ENCODE results near the gene AMER2.

Gene AMER2

DNA sequence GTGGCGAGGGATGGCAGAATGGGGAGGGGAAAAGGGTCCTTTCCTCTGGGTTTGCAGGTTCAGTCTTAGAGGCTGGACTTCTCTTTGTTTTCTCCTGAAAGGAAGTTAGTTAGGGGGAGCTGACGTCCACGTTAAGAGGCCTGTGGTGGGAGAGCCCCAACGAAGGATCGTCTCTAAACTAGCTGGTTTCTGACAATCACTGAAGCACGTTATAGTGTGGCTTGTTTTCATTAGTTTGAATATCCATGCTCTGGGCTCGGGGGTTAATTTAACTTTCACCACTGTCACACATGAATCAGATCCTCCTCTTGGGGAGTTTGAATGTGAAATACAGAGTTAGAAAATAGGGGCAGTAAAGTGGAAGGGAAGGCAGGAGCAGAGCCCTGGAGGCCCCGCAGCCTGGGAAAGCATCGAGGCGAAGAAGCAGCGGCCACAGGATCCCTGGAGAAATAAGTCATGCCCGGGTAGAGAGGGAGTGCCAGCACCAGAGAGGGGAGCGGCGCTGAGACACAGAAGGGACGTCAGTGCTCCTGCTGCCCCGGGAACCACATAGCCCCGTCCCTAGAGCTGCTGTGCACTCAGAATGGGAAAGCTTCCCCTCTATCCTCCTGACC, 31.1 kb upstream of the AMER2 start:
- TF ChIP-seq, protein P1, sequence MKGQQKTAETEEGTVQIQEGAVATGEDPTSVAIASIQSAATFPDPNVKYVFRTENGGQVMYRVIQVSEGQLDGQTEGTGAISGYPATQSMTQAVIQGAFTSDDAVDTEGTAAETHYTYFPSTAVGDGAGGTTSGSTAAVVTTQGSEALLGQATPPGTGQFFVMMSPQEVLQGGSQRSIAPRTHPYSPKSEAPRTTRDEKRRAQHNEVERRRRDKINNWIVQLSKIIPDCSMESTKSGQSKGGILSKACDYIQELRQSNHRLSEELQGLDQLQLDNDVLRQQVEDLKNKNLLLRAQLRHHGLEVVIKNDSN (IDR thresholded peaks at IDR 0.05), result no peak
- TF ChIP-seq NFIC (IDR thresholded peaks at IDR 0.05) (no peak), TEAD4 (IDR thresholded peaks at IDR 0.05) (no peak), EGR1 (IDR thresholded peaks at IDR 0.05) (no peak), YY1 (IDR thresholded peaks at IDR 0.05; ENCODE audit: low read depth) (no peak), FOXM1 (IDR thresholded peaks at IDR 0.05; ENCODE audit: borderline replicate concordance, low read depth) (no peak), TCF12 (IDR thresholded peaks at IDR 0.05; ENCODE audit: low read depth) (no peak), RAD21 (IDR thresholded peaks at IDR 0.05; ENCODE audit: low read depth) (no peak), TAF1 (IDR thresholded peaks at IDR 0.05; ENCODE audit: low read depth) (no peak), CEBPB (IDR thresholded peaks at IDR 0.05) (no peak), CREB1 (IDR thresholded peaks at IDR 0.05; ENCODE audit: low read depth) (no peak)
- TF ChIP-seq, protein P2, sequence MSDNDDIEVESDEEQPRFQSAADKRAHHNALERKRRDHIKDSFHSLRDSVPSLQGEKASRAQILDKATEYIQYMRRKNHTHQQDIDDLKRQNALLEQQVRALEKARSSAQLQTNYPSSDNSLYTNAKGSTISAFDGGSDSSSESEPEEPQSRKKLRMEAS (IDR thresholded peaks at IDR 0.05), result no peak

DNA sequence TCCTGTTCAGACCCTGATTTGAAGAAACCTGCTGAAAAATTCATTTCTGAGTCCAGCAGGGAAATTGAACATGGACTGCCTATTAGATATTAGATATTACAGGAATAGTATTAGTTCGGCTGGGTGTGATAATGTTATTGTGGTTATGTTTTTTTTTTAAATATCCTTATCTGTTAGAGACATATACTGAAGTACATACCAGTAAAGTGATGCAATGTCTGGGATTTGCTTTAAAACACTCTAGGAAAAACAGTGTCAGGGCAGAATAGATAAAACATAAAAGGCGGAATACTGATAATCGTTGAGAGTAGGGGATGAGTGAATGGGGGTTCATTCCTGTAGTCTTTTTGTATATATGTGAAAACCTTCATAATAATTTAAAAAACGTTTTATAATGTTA, 28.7 kb upstream of the AMER2 start:
- TF ChIP-seq EGR1 (IDR thresholded peaks at IDR 0.05) (no peak), YY1 (IDR thresholded peaks at IDR 0.05; ENCODE audit: low read depth) (no peak), ZBTB7A (IDR thresholded peaks at IDR 0.05; ENCODE audit: low read depth) (no peak), CEBPB (IDR thresholded peaks at IDR 0.05) (no peak), TAF1 (IDR thresholded peaks at IDR 0.05; ENCODE audit: low read depth) (no peak), RAD21 (IDR thresholded peaks at IDR 0.05; ENCODE audit: low read depth) (no peak), TCF12 (IDR thresholded peaks at IDR 0.05; ENCODE audit: low read depth) (no peak), FOXM1 (IDR thresholded peaks at IDR 0.05; ENCODE audit: borderline replicate concordance, low read depth) (no peak), TEAD4 (IDR thresholded peaks at IDR 0.05) (no peak), CREB1 (IDR thresholded peaks at IDR 0.05; ENCODE audit: low read depth) (no peak), EP300 (IDR thresholded peaks at IDR 0.05; ENCODE audit: borderline replicate concordance) (no peak), NFIC (IDR thresholded peaks at IDR 0.05) (no peak)
- TF ChIP-seq, protein P1 (IDR thresholded peaks at IDR 0.05), result no peak
- TF ChIP-seq, protein P3, sequence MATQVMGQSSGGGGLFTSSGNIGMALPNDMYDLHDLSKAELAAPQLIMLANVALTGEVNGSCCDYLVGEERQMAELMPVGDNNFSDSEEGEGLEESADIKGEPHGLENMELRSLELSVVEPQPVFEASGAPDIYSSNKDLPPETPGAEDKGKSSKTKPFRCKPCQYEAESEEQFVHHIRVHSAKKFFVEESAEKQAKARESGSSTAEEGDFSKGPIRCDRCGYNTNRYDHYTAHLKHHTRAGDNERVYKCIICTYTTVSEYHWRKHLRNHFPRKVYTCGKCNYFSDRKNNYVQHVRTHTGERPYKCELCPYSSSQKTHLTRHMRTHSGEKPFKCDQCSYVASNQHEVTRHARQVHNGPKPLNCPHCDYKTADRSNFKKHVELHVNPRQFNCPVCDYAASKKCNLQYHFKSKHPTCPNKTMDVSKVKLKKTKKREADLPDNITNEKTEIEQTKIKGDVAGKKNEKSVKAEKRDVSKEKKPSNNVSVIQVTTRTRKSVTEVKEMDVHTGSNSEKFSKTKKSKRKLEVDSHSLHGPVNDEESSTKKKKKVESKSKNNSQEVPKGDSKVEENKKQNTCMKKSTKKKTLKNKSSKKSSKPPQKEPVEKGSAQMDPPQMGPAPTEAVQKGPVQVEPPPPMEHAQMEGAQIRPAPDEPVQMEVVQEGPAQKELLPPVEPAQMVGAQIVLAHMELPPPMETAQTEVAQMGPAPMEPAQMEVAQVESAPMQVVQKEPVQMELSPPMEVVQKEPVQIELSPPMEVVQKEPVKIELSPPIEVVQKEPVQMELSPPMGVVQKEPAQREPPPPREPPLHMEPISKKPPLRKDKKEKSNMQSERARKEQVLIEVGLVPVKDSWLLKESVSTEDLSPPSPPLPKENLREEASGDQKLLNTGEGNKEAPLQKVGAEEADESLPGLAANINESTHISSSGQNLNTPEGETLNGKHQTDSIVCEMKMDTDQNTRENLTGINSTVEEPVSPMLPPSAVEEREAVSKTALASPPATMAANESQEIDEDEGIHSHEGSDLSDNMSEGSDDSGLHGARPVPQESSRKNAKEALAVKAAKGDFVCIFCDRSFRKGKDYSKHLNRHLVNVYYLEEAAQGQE (IDR thresholded peaks at IDR 0.05; ENCODE audit: low read depth), result no peak
- TF ChIP-seq, protein P2 (IDR thresholded peaks at IDR 0.05), result no peak

DNA sequence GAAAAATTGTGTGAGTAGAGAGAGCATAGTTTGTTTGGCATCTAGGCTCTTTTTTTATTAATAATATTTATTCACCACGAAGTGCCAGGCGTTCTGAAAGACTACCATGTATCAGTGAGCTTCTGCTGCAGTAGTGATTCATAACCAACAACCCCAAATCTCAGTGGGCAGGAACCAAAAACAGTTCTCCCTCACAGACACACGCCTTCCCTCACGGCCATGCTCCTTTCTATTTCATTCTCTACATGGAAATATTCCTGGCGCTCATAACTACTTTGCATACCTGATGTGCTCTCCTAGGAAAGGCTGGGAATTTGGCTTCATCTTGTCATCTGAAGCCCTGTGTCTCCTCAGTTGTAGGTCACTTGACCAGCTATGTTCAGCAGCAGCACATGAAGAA, 26.6 kb upstream of the AMER2 start:
- TF ChIP-seq NFIC (IDR thresholded peaks at IDR 0.05), result no peak
- TF ChIP-seq TCF12 (IDR thresholded peaks at IDR 0.05; ENCODE audit: low read depth), result no peak
- TF ChIP-seq FOXM1 (IDR thresholded peaks at IDR 0.05; ENCODE audit: borderline replicate concordance, low read depth), result no peak
- TF ChIP-seq, protein P1 (IDR thresholded peaks at IDR 0.05), result no peak
- TF ChIP-seq CREB1 (IDR thresholded peaks at IDR 0.05; ENCODE audit: low read depth), result no peak
- no peak for TF ChIP-seq YY1 (IDR thresholded peaks at IDR 0.05; ENCODE audit: low read depth)
- TF ChIP-seq EP300 (IDR thresholded peaks at IDR 0.05; ENCODE audit: borderline replicate concordance), result no peak
- TF ChIP-seq, protein P3 (IDR thresholded peaks at IDR 0.05; ENCODE audit: low read depth), result no peak

DNA sequence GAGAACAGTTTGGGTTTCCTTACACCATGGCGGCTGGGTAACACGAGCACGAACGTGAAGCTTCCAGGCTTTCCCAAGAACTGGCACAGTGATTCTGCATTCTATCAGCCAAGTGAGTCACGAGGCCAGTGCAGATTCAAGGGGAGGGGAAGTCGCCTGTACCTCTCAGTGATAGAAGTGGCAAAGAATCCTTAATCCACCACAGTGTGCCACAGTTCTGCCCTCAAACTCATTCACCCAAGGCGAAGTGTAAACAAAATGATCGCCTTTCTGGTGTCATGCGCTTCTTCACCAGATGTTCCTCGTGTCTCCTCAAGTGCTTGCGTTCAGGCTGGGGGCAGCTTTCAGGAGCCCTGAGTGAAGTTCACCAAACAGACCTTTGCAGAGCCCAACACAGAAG, 24.9 kb upstream of the AMER2 start:
- TF ChIP-seq, protein P1 (IDR thresholded peaks at IDR 0.05), result no peak
- no peak for TF ChIP-seq NFIC (IDR thresholded peaks at IDR 0.05)
- no peak for TF ChIP-seq CREB1 (IDR thresholded peaks at IDR 0.05; ENCODE audit: low read depth)
- no peak for TF ChIP-seq EGR1 (IDR thresholded peaks at IDR 0.05)
- TF ChIP-seq EP300 (IDR thresholded peaks at IDR 0.05; ENCODE audit: borderline replicate concordance), result no peak
- no peak for TF ChIP-seq CEBPB (IDR thresholded peaks at IDR 0.05)
- TF ChIP-seq TCF12 (IDR thresholded peaks at IDR 0.05; ENCODE audit: low read depth), result no peak
- TF ChIP-seq, protein P3 (IDR thresholded peaks at IDR 0.05; ENCODE audit: low read depth), result no peak

Measured in Ishikawa (cell line).